T-helper 1 cell (primary cell): ENCODE measurements around the gene HSD17B4.
"Not testable (repeated sequence)": the region's sequence is repeated elsewhere in the genome, so short reads cannot be mapped to it uniquely, and the experiment has no call there.

ENCODE experiments used
- DNase-seq, 5 donors: peaks; one replicate each; pipeline ENCODE4 v3.0.0-alpha.2; 2012 to 2020

HSD17B4 gene

GRCh38 chr5:119432674-119433237 lies 19.5 kb upstream of the HSD17B4 start:
- DNase-seq, result not testable (repeated sequence)

DNA sequence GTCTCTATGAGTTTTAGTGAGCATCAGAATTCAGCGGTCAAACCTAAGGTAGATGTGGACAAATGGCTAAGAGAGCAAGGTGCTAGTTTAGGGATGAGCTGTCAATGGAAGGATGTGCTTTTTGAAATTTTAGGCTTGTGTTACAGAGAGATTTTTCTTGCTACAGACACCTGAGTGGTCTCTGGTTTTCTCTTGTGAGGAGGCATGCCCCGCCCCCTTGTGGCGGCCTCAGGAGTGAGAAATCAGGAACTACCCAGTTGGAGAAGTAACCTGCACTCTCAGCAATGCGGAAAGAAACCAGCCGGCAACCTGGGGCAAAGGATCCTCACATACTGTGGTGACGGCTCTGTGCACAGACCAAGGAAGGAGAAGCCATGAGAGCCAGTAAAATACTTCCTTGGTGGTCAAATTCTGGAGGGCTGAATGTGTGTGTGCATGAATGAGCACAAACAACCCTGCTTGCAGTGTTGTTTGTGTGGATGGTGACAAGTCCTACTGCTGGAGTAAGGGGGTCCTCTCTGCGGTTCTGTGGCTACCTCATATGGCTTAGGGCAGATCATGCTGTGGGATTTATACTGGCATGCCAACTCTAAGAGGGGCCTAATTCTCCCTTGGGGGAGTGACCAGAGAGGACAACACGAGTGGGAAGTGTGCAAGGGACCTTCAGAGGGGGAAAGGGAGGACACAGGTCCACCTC lies 16.7 kb upstream of the HSD17B4 start:
- DNase-seq, result peak; percentile 24 to 64 (median 53)

DNA sequence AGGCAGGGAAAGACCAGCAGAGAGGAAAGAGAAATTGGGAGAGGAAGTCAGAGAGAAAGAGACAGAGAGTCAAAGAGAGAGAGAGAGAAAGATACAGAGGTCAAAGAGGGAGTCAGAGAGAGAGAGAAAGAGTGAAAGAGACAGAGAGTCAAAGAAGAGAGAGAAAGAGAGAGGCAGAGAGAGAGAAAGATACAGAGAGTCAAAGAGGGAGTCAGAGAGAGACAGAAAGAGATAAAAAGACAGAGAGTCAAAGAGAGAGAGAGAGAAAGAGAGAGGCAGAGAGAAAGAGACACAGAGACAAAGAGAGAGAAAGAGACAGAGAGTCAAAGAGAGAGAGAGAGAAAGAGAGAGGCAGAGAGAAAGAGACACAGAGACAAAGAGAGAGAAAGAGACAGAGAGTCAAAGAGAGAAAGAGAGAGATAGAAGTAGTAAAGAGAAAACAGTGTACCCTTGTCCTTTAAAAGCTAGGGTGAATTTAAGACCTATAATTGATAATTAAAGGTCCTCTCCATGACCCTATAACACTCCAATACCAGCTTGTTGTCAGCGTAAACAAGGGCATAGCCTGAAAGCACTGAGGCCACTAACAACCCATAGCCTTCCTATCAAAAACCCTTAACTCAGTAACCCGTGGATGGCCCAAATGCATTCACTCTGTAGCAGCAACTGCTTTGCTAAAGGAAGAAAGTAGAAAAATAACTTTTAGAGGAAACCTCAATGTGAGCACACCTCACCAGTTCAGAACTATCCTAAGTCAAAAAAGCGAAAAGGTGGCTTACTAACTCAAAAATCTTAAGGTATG lies 14.3 kb upstream of the HSD17B4 start:
- DNase-seq, result not testable (repeated sequence)

- not testable (repeated sequence) for DNase-seq
These were observed 13.7 kb upstream of the HSD17B4 start for GRCh38 chr5:119438587-119438917.

DNA sequence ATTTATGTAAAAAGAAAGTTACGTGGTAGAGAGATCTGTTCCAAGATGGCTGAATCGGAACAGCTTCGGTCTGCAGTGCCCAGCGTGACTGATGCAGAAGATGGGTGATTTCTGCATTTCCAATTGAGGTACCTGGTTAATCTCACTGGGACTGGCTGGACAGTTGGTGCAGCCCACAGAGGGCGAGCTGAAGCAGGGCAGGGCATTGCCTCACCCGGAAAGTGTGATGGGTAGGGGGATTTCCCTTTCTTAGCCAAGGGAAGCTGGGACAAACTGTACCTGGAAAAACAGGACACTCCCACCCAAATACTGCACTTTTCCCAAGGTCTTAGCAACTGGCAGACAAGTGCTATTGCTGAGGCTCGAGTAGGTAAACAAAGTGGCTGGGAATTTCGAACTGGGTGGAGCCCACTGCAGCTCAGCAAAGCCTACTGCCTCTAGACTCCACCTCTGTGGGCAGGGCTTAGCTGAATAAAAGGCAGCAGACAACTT lies 13.1 kb upstream of the HSD17B4 start:
- DNase-seq, result no peak

DNA sequence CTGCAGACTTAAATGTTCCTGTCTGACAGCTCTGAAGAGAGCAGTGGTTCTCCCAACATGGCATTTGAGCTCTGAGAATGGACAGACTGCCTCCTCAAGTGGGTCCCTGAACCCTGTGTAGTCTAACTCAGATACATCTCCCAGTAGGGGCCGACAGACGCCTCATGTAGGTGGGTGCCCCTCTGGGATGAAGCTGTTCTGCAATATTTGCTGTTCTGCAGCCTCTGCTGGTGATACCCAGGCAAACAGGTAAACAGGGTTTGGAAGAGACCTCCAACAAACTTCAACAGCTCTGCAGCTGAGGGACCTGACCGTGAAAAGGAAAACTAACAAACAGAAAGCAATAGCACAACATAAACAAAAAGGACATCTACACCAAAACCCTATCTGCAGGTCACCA lies 12.7 kb upstream of the HSD17B4 start:
- not testable (repeated sequence) for DNase-seq

GRCh38 chr5:119444643-119445042 lies 7.7 kb upstream of the HSD17B4 start:
- DNase-seq, result not testable (repeated sequence)

- no peak for DNase-seq
These were observed 6.8 kb upstream of the HSD17B4 start for GRCh38 chr5:119445544-119445943.

- no peak for DNase-seq
These were observed 2.4 kb upstream of the HSD17B4 start for GRCh38 chr5:119449882-119450281.

GRCh38 chr5:119450627-119451026 lies 1.7 kb upstream of the HSD17B4 start:
- not testable (repeated sequence) for DNase-seq

DNA sequence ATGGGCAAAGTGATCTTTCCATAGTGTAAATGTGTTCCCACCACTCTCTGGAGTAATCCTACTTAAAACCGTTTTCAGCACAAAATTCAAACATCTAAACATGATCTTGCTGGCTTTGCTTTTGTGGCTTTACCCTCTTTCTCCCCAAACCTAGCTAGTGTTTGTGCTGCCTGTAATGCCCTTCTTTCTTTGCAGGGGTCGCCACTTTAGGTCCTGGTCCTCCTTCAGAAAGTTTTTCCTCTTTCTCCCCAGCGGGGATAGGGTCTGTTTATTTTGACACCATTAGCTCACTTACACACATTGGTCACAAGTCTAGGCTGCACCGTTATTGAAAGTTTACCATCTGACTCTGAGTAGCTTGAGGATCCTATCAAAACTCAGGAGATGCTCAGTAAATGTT lies 736 bp upstream of the HSD17B4 start:
- no peak for DNase-seq

- DNase-seq, result no peak
These were observed 281 bp upstream of the HSD17B4 start for GRCh38 chr5:119452060-119452372.

- DNase-seq, result peak in 1 of 5 donors; percentile 18
These were observed 710 bp downstream of the HSD17B4 start for GRCh38 chr5:119453040-119453373.

DNA sequence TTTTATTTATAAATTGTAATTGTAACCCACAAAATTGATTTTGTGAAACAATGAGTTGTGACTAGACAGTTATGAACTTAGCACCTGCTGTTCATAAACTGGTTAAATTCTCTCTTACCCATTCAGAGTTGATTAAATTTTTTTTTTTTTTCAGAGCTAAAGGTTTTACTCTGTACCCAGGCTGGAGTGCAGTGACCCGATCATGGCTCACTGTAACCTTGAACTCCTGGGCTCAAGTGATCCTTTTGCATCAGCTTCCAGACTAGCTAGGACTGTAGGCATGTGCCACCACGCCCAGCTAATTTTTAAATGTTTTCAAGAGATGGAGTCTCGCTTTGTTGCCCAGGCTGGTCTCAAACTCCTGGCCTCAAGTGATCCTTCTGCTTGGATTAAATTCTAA lies 1.9 kb downstream of the HSD17B4 start:
- DNase-seq, result no peak

GRCh38 chr5:119458911-119459632 lies 6.8 kb downstream of the HSD17B4 start:
- no peak for DNase-seq

GRCh38 chr5:119465640-119466039 lies 13.3 kb downstream of the HSD17B4 start:
- DNase-seq, result no peak

DNA sequence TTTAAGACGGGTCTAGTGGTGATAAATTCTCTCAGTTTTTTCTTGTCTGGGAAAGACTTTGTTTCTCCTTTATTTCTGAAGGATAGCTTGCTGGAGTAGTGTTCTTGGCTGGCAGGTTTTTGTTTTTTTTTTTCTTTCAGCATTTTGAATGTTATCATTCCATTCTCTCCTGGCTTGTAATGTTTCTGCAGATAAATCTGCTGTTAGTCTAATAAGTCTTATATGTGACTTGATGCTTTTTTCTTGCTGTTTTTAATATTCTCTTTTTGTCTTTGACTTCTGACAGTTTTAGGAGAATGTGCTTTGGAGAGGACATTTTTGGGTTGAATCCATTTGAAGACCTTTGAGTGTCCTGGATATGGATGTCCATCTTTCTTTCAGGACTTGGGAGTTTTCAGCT lies 16.0 kb downstream of the HSD17B4 start:
- DNase-seq, result no peak

- DNase-seq, result no peak
These were observed 17.9 kb downstream of the HSD17B4 start for GRCh38 chr5:119470105-119470763.

DNA sequence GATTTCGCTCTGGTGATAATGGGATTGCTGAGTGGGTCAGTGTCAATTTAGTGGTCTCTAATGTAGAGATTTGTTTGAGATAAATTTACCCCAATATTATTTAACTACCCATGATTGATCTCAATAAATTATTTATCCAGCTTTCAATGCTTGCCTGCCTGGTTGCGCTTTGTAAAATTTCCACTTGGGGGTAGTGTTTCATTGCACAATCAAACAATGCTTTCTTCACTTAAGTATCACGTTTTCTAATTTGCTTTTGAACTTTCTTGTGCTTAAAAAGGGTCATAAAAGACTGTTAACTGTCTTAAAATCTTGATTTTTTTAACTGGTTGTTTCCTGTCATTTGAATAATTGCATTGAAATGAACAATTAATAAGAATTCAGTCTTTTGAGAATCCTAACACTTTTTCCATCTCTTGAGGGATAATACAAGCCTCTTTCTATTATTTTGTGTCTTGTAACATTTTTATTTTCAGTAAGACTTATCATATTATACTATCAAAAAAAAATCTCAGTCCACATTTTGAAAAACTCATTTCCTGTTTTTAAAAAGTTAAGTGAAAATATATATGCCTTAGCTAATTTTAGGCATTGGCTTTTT lies 18.7 kb downstream of the HSD17B4 start:
- no peak for DNase-seq

GRCh38 chr5:119473241-119473640 lies 20.9 kb downstream of the HSD17B4 start:
- DNase-seq, result no peak

GRCh38 chr5:119476341-119476740 lies 24.0 kb downstream of the HSD17B4 start:
- no peak for DNase-seq

GRCh38 chr5:119478781-119479180 lies 26.5 kb downstream of the HSD17B4 start:
- no peak for DNase-seq
